ENCODE measurements around the gene SMOC2. TPM values are rescaled to one million over a fixed set of nuclear protein-coding genes. Genes with fewer than 3 reads are reported as not detected.
"Not testable (repeated sequence)": the region's sequence is repeated elsewhere in the genome, so short reads cannot be mapped to it uniquely, and the experiment has no call there.

Gene SMOC2
- total and polyA plus RNA-seq, 8 donors, result 7.1 to 18.8 (median 9.5) TPM

- Histone ChIP-seq H3K9me3 (peaks cover 0 to 10% of the 10 kb centered on the region in 2 donors), H3K36me3 (no peaks in the 10 kb centered on the region), H3K27ac (no peak overlapping the region), H3K27me3 (peaks cover 0 to 4% of the 10 kb centered on the region in 2 donors), H3K4me1 (no peaks in the 10 kb centered on the region), H3K4me3 (no peak overlapping the region)
- DNase-seq, result no peak
- ATAC-seq, result no peak
- no peak for TF ChIP-seq CTCF (IDR thresholded peaks at IDR 0.05)
- intact Hi-C loops (cut with DNase I), result no loop called here
Observed at GRCh38 chr6:168609026-168609685, 168.2 kb downstream of the SMOC2 start.

DNA sequence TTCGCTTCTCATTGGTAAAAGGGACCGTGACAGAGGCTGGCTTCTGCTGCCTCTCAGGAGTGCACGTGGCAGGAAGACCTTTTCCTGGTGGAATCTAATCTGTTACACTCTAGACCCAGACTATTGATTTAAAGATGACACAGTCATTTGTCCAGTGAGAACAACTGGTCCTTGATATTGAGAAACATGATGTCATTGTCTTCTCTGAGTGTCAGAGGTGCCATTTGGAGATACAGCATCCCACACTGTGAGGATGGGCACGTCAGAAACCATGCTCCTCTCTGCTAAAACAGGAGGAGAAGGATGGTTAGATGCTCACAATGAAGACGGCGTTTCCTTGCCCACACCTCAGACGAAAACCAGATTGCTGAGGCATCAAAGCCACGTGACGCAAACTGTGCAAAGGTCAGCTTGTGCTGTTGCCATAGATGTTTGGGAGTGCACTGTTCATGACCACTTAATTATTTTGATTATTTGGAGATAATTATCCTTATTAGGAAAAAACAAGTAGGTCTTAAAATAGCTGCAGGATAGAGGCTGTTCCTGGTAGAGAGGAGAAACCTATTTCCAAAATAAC is 169.0 kb downstream of the SMOC2 start:
- no peaks in the 10 kb centered on the region for H3K27me3 ChIP-seq

DNA sequence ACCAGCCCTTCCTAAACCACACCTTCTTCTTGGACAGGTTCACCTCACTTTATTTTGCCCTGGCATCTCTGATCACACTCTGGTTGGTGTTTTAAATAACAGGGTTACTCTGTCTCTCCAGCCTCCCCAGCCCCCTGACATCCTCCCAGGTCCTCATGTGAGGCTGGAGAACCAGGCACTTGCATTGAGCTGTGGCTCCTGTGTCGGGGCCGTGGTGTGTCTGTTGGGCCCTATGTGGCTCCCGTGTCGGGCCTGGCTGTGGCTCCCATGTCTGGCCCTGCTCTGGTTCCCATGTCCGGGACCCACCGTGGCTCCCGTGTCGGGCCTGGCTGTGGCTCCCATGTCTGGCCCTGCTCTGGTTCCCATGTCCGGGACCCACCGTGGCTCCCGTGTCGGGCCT is 170.0 kb downstream of the SMOC2 start:
- H3K27ac ChIP-seq; DNase-seq; H3K36me3 ChIP-seq; H3K4me1 ChIP-seq; H3K27me3 ChIP-seq; H3K9me3 ChIP-seq; H3K4me3 ChIP-seq; ATAC-seq; intact Hi-C loops (cut with DNase I): not testable (repeated sequence)

More for the DNA sequence above, 169.0 kb downstream of the SMOC2 start:
- no peaks in the 10 kb centered on the region for H3K4me1 ChIP-seq
- H3K36me3 ChIP-seq, result no peaks in the 10 kb centered on the region
- no peak for DNase-seq
- intact Hi-C loops (cut with DNase I), result no loop called here
- peaks cover 0 to 10% of the 10 kb centered on the region in 2 donors for H3K9me3 ChIP-seq
- no peak overlapping the region for H3K27ac ChIP-seq
- no peak for TF ChIP-seq CTCF (IDR thresholded peaks at IDR 0.05)
- no peak overlapping the region for H3K4me3 ChIP-seq
- ATAC-seq, result no peak

DNA sequence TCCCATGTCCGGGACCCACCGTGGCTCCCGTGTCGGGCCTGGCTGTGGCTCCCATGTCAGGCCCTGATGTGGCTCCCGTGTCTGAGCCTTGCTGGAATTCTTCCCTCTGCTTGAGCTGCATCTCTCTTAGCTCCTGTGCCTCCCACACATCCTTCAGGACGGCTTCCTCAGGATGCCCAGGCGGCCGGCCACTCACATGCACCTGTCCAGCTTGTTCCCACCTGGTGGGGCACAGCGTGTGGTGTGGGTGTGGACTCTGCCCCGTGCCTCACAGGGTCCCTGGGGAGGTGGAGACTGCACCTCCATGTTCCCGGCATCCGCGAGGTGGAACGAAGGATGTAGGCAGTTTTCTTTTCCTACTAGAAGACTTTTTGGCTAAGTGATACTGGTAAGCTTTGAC is 170.7 kb downstream of the SMOC2 start:
- H3K27ac ChIP-seq, result no peak overlapping the region
- ATAC-seq (no peak), DNase-seq (no peak)
- H3K4me1 ChIP-seq, result no peaks in the 10 kb centered on the region
- no peak overlapping the region for H3K4me3 ChIP-seq
- TF ChIP-seq CTCF (IDR thresholded peaks at IDR 0.05), result no peak
- no peaks in the 10 kb centered on the region for H3K27me3 ChIP-seq
- H3K9me3 ChIP-seq, result peaks cover 0 to 10% of the 10 kb centered on the region in 2 donors
- intact Hi-C loops (cut with DNase I), result no loop called here
- H3K36me3 ChIP-seq, result no peaks in the 10 kb centered on the region

- Histone ChIP-seq H3K36me3 (no peaks in the 10 kb centered on the region), H3K4me3 (no peak overlapping the region), H3K27ac (no peak overlapping the region), H3K9me3 (peaks cover 0 to 13% of the 10 kb centered on the region in 2 donors), H3K27me3 (no peaks in the 10 kb centered on the region), H3K4me1 (no peaks in the 10 kb centered on the region)
- intact Hi-C loops (cut with DNase I), result no loop called here
- no peak for TF ChIP-seq CTCF (IDR thresholded peaks at IDR 0.05)
- no peak for ATAC-seq
- DNase-seq, result peak in 1 of 4 donors; percentile 69
Observed at GRCh38 chr6:168612586-168612985, 171.6 kb downstream of the SMOC2 start.
